ENCODE measurements around the gene CRHR1.

The CRHR1 gene

GRCh38 chr17:45752246-45752645 is 31.9 kb upstream of the CRHR1 start:
- no peak for TF ChIP-seq YY1 (IDR thresholded peaks at IDR 0.05; ENCODE audit: low read depth)
- no peak for TF ChIP-seq NFIC (IDR thresholded peaks at IDR 0.05)
- no peak for TF ChIP-seq CREB1 (IDR thresholded peaks at IDR 0.05; ENCODE audit: low read depth)
- TF ChIP-seq TEAD4 (IDR thresholded peaks at IDR 0.05) = no peak
- TF ChIP-seq, protein P1, sequence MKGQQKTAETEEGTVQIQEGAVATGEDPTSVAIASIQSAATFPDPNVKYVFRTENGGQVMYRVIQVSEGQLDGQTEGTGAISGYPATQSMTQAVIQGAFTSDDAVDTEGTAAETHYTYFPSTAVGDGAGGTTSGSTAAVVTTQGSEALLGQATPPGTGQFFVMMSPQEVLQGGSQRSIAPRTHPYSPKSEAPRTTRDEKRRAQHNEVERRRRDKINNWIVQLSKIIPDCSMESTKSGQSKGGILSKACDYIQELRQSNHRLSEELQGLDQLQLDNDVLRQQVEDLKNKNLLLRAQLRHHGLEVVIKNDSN (IDR thresholded peaks at IDR 0.05) = no peak
- no peak for TF ChIP-seq TAF1 (IDR thresholded peaks at IDR 0.05; ENCODE audit: low read depth)
- no peak for TF ChIP-seq FOXM1 (IDR thresholded peaks at IDR 0.05; ENCODE audit: borderline replicate concordance, low read depth)
- TF ChIP-seq RAD21 (IDR thresholded peaks at IDR 0.05; ENCODE audit: low read depth) = no peak
- no peak for TF ChIP-seq EP300 (IDR thresholded peaks at IDR 0.05; ENCODE audit: borderline replicate concordance)
- TF ChIP-seq CEBPB (IDR thresholded peaks at IDR 0.05) = no peak
- TF ChIP-seq ZBTB7A (IDR thresholded peaks at IDR 0.05; ENCODE audit: low read depth) = no peak
- TF ChIP-seq TCF12 (IDR thresholded peaks at IDR 0.05; ENCODE audit: low read depth) = no peak
- no peak for TF ChIP-seq EGR1 (IDR thresholded peaks at IDR 0.05)
- TF ChIP-seq, protein P2, sequence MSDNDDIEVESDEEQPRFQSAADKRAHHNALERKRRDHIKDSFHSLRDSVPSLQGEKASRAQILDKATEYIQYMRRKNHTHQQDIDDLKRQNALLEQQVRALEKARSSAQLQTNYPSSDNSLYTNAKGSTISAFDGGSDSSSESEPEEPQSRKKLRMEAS (IDR thresholded peaks at IDR 0.05) = no peak
- TF ChIP-seq, protein P3, sequence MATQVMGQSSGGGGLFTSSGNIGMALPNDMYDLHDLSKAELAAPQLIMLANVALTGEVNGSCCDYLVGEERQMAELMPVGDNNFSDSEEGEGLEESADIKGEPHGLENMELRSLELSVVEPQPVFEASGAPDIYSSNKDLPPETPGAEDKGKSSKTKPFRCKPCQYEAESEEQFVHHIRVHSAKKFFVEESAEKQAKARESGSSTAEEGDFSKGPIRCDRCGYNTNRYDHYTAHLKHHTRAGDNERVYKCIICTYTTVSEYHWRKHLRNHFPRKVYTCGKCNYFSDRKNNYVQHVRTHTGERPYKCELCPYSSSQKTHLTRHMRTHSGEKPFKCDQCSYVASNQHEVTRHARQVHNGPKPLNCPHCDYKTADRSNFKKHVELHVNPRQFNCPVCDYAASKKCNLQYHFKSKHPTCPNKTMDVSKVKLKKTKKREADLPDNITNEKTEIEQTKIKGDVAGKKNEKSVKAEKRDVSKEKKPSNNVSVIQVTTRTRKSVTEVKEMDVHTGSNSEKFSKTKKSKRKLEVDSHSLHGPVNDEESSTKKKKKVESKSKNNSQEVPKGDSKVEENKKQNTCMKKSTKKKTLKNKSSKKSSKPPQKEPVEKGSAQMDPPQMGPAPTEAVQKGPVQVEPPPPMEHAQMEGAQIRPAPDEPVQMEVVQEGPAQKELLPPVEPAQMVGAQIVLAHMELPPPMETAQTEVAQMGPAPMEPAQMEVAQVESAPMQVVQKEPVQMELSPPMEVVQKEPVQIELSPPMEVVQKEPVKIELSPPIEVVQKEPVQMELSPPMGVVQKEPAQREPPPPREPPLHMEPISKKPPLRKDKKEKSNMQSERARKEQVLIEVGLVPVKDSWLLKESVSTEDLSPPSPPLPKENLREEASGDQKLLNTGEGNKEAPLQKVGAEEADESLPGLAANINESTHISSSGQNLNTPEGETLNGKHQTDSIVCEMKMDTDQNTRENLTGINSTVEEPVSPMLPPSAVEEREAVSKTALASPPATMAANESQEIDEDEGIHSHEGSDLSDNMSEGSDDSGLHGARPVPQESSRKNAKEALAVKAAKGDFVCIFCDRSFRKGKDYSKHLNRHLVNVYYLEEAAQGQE (IDR thresholded peaks at IDR 0.05; ENCODE audit: low read depth) = no peak

DNA sequence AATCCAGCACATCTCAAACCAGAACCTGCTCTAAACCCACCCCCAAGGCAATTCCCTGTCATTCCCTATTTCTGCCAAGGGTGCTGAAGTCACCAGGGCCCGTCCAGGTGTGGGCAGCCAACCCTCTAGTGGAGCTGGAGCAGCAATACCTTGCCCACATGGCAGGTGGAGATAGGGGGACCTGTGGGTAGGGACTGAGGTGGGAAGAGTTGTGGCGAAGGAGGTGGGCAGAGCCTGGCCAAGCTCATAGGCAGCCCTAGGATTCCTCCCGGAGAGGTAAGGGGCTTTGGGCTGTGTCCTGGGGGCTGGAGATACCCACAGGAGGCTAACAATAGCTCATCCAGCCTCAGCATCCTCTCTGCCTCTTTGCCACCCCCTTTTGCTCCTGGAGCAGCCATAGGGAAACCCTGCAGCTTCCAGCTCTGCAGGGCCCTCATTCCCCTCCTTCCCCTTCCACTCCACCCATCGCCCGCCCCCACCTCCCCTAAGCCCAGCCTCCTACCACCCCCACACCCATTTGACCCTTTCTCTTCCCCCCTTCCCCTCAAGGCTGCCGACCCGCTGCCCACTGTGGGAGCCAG is 30.4 kb upstream of the CRHR1 start:
- no peak for TF ChIP-seq TEAD4 (IDR thresholded peaks at IDR 0.05)
- no peak for TF ChIP-seq NFIC (IDR thresholded peaks at IDR 0.05)
- no peak for TF ChIP-seq TAF1 (IDR thresholded peaks at IDR 0.05; ENCODE audit: low read depth)
- no peak for TF ChIP-seq CEBPB (IDR thresholded peaks at IDR 0.05)
- TF ChIP-seq, protein P1 (IDR thresholded peaks at IDR 0.05) = no peak
- no peak for TF ChIP-seq TCF12 (IDR thresholded peaks at IDR 0.05; ENCODE audit: low read depth)
- TF ChIP-seq, protein P3 (IDR thresholded peaks at IDR 0.05; ENCODE audit: low read depth) = no peak
- TF ChIP-seq, protein P2 (IDR thresholded peaks at IDR 0.05) = no peak

GRCh38 chr17:45755050-45755449 is 29.1 kb upstream of the CRHR1 start:
- TF ChIP-seq EP300 (IDR thresholded peaks at IDR 0.05; ENCODE audit: borderline replicate concordance) (no peak), CEBPB (IDR thresholded peaks at IDR 0.05) (no peak), YY1 (IDR thresholded peaks at IDR 0.05; ENCODE audit: low read depth) (no peak), RAD21 (IDR thresholded peaks at IDR 0.05; ENCODE audit: low read depth) (no peak), ZBTB7A (IDR thresholded peaks at IDR 0.05; ENCODE audit: low read depth) (no peak), TAF1 (IDR thresholded peaks at IDR 0.05; ENCODE audit: low read depth) (no peak)

DNA sequence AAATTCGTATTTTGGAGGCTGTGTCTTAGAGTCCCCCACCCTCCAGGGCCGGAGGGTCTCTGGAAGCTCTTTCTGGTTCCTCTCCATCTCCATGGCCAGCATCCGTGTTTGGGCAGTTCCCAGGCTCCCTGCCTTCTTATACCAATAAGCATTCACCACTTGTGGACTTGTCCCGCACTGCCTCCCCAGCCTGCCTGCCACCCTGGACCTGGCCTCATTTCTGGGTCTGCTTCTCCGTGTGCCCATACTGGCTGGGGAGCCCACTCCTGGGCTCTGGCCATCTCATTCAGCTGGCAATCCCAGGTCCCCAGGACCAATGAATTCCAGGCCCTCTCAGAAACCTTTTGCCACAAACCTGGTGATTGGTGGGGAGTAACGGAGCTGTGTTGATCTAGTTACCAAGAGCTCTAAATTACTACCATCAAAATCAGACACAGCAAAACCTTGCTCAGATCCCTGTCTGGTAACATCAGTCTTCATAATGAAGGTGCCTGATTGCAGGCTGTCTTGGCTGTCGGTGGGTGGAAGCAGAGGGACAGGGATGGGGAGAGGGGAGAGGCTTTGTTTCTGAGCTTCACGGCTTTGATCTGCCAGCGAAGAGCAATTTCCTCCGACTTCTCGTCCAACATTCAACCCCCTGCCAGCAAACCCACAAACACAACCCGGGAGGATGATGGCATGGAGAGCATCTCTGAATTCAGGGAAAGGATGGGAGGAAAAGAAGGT is 27.7 kb upstream of the CRHR1 start:
- TF ChIP-seq FOXM1 (IDR thresholded peaks at IDR 0.05; ENCODE audit: borderline replicate concordance, low read depth) (no peak), ZBTB7A (IDR thresholded peaks at IDR 0.05; ENCODE audit: low read depth) (no peak), EGR1 (IDR thresholded peaks at IDR 0.05) (no peak), CEBPB (IDR thresholded peaks at IDR 0.05) (no peak), EP300 (IDR thresholded peaks at IDR 0.05; ENCODE audit: borderline replicate concordance) (no peak), TCF12 (IDR thresholded peaks at IDR 0.05; ENCODE audit: low read depth) (no peak), YY1 (IDR thresholded peaks at IDR 0.05; ENCODE audit: low read depth) (no peak), NFIC (IDR thresholded peaks at IDR 0.05) (no peak), CREB1 (IDR thresholded peaks at IDR 0.05; ENCODE audit: low read depth) (no peak), RAD21 (IDR thresholded peaks at IDR 0.05; ENCODE audit: low read depth) (no peak), TEAD4 (IDR thresholded peaks at IDR 0.05) (no peak), TAF1 (IDR thresholded peaks at IDR 0.05; ENCODE audit: low read depth) (no peak)
- TF ChIP-seq, protein P1 (IDR thresholded peaks at IDR 0.05) = no peak
- TF ChIP-seq, protein P3 (IDR thresholded peaks at IDR 0.05; ENCODE audit: low read depth) = no peak
- TF ChIP-seq, protein P2 (IDR thresholded peaks at IDR 0.05) = no peak

Data from Ishikawa (cell line).